DOHH2 (cell line): ENCODE results near the gene TAS2R1.
"Not testable (repeated sequence)": the region's sequence is repeated elsewhere in the genome, so short reads cannot be mapped to it uniquely, and the experiment has no call there.

Source experiments
- H3F3A ChIP-seq: fragments of 200-600 bp; sonication (generic), shearing (Covaris generic); 2 replicates; pipeline ENCODE4 v1.6.0; 2016; ENCODE audit warnings: antibody characterized with exemption, mild to moderate bottlenecking; ENCODE audit not compliant: control insufficient read depth, insufficient read depth
- H3K27ac ChIP-seq: fragments of 200-600 bp; sonication (generic); 2 replicates; pipeline ENCODE4 v1.5.1; 2014; ENCODE audit warnings: low read depth, mild to moderate bottlenecking, low read length, moderate library complexity
- H3K27me3 ChIP-seq: fragments of 200-600 bp; sonication (generic); 2 replicates; pipeline ENCODE4 v1.6.1; 2014; ENCODE audit warnings: mild to moderate bottlenecking, low read length, mixed read lengths; ENCODE audit not compliant: control insufficient read depth
- H3K36me3 ChIP-seq: fragments of 200-600 bp; sonication (generic); 2 replicates; pipeline ENCODE4 v1.6.1; 2014; ENCODE audit warnings: mild to moderate bottlenecking, low read length, moderate library complexity, mixed read lengths; ENCODE audit not compliant: control insufficient read depth
- H3K4me1 ChIP-seq: fragments of 200-600 bp; sonication (generic); 2 replicates; pipeline ENCODE4 v1.6.1; 2014; ENCODE audit warnings: mild to moderate bottlenecking, low read length, mixed read lengths; ENCODE audit not compliant: control insufficient read depth
- H3K4me2 ChIP-seq: fragments of 200-600 bp; sonication (generic); 2 replicates; pipeline ENCODE4 v1.6.0; 2014; ENCODE audit warnings: mild to moderate bottlenecking, low read length, moderate library complexity
- H3K4me3 ChIP-seq: fragments of 200-600 bp; sonication (generic); 2 replicates; pipeline ENCODE4 v1.5.1; 2014; ENCODE audit warnings: mild to moderate bottlenecking, low read length, mixed read lengths
- H3K79me2 ChIP-seq: fragments of 200-600 bp; sonication (generic); 2 replicates; pipeline ENCODE4 v1.6.1; 2014; ENCODE audit warnings: mild to moderate bottlenecking, low read length, mixed read lengths; ENCODE audit not compliant: control insufficient read depth
- H3K9me2 ChIP-seq: fragments of 200-600 bp; sonication (generic); replicated peaks from 2 replicates; pipeline ENCODE4 v1.6.1; 2014; ENCODE audit warnings: mild to moderate bottlenecking, low read length, mixed read lengths; ENCODE audit not compliant: control insufficient read depth
- H3K9me3 ChIP-seq: fragments of 200-600 bp; sonication (generic); 2 replicates; pipeline ENCODE4 v1.6.1; 2014; ENCODE audit warnings: antibody characterized with exemption, low read length, mixed read lengths; ENCODE audit not compliant: control insufficient read depth, insufficient read depth
- H4K20me1 ChIP-seq: fragments of 200-600 bp; sonication (generic); 2 replicates; pipeline ENCODE4 v1.6.0; 2014; ENCODE audit warnings: low read depth, mild to moderate bottlenecking, antibody characterized with exemption, low read length, moderate library complexity; ENCODE audit not compliant: control insufficient read depth, insufficient read depth
- CTCF ChIP-seq: fragments of 200-600 bp; sonication (generic); IDR thresholded peaks from one replicate; pipeline ENCODE4 v1.5.1; 2014; ENCODE audit warnings: antibody characterized with exemption, mild to moderate bottlenecking, low read depth, low read length; ENCODE audit not compliant: poor library complexity, severe bottlenecking
- EZH2phosphoT487 ChIP-seq: fragments of 200-600 bp; sonication (generic); IDR thresholded peaks from 2 replicates; pipeline ENCODE4 v1.6.1; 2017; ENCODE audit warnings: borderline replicate concordance, mild to moderate bottlenecking, antibody characterized with exemption, low read length, moderate library complexity, mixed read lengths

The TAS2R1 gene

DNA sequence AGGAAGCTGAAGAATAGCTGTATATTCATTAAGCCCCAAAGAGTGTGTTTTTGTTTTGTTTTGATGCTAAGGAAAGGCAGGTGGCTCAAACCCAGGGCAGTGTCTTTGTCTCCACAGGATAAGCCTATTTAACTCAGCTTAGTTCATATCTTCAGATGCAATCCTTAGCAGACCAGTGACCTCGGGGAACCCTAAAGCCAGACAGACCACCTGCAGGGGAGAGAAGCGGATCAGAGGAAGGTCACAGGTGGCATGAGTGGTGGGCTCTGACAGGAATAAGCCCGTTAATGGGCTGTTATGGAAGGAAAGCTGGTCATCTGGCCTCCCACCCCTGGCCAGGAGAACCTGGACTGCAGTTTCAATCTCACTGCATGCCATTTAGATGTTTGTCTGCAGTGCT lies 30.8 kb downstream of the TAS2R1 start:
- Histone ChIP-seq H4K20me1 (no peaks in the 10 kb centered on the region), H3K4me2 (no peak overlapping the region), H3K27me3 (no peaks in the 10 kb centered on the region), H3K4me1 (no peaks in the 10 kb centered on the region), H3K27ac (no peak overlapping the region), H3K9me2 (no peaks in the 10 kb centered on the region; the same call in 1 of the 2 replicates), H3K4me3 (no peak overlapping the region), H3K79me2 (no peaks in the 10 kb centered on the region), H3K9me3 (no peaks in the 10 kb centered on the region), H3K36me3 (no peaks in the 10 kb centered on the region), H3F3A (no peaks in the 10 kb centered on the region)
- TF ChIP-seq EZH2phosphoT487 (no peak), CTCF (no peak)

GRCh38 chr5:9598329-9598728 lies 31.8 kb downstream of the TAS2R1 start:
- H3K4me1 ChIP-seq, H3K9me2 ChIP-seq, H3F3A ChIP-seq, H3K36me3 ChIP-seq, H3K79me2 ChIP-seq, H4K20me1 ChIP-seq, H3K4me2 ChIP-seq, H3K4me3 ChIP-seq, H3K27ac ChIP-seq, H3K27me3 ChIP-seq, H3K9me3 ChIP-seq: not testable (repeated sequence)

- not testable (repeated sequence) for H3K27me3 ChIP-seq, H3K4me1 ChIP-seq, H3K79me2 ChIP-seq, H3K36me3 ChIP-seq, H3K27ac ChIP-seq, H4K20me1 ChIP-seq, H3K4me2 ChIP-seq, H3K9me2 ChIP-seq, H3K4me3 ChIP-seq, H3F3A ChIP-seq, H3K9me3 ChIP-seq
These were observed 32.8 kb downstream of the TAS2R1 start for GRCh38 chr5:9597322-9597721.

DNA sequence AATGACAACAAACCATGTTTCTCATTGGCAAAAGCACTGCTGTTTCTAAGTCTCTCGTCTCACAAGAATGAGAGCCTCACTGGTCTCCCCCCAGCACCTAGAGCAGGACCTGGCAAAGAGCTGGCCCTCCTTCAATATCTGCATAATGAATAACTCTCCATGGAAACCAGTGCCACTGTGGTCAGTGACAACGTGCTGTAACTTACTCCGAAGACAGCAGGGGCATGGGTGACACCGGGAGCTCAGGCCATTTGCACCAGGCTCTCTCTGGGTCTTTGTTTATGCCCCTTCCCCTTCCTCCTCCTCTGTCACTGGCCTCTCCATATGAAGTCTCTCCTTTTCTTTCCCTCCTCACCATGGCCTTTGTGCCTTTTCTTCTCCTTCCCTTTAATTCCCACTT lies 33.3 kb downstream of the TAS2R1 start:
- no peaks in the 10 kb centered on the region for H3K36me3 ChIP-seq
- H3K27me3 ChIP-seq = no peaks in the 10 kb centered on the region
- H3F3A ChIP-seq = no peaks in the 10 kb centered on the region
- H3K9me2 ChIP-seq = no peaks in the 10 kb centered on the region; the same call in 1 of the 2 replicates
- H3K4me3 ChIP-seq = no peak overlapping the region
- H3K27ac ChIP-seq = no peak overlapping the region
- H3K4me2 ChIP-seq = no peak overlapping the region
- no peaks in the 10 kb centered on the region for H3K79me2 ChIP-seq
- H4K20me1 ChIP-seq = no peaks in the 10 kb centered on the region
- no peaks in the 10 kb centered on the region for H3K9me3 ChIP-seq
- no peak for TF ChIP-seq EZH2phosphoT487
- TF ChIP-seq CTCF = no peak
- H3K4me1 ChIP-seq = no peaks in the 10 kb centered on the region
